ENCODE measurements around the gene MSRB3. TPM values are rescaled to one million over a fixed set of nuclear protein-coding genes. Genes with fewer than 3 reads are reported as not detected.

Gene MSRB3
- polyA plus RNA-seq, 1 donor (not counting 4 experiments of a cell fraction or from before 2014, with no cell fraction given) = 12.3 TPM

DNA sequence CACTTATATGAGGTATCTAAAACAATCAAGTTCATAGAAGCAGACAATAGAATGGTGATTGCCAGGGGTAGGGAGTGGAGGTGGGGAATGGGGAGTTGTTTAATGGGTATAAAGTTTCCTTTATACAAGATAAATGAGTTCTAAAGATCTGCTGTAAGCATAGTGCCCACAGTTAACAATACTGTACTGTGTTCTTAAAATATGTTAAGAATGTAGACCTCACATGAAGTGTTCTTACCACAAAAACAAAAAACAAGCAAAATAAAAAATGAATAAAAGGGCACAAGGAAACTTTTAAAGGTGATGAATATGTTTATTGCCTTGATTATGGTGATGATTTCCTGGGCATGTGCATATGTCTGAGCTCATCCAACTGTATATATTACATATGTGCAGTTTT is 211.8 kb downstream of the MSRB3 start:
- Histone ChIP-seq H3K9ac (ENCODE audit: control insufficient read depth, extremely low read depth, insufficient read depth, low read length) (no peak overlapping the region), H2AFZ (ENCODE audit: control insufficient read depth, low read length) (no peak overlapping the region), H3K79me2 (ENCODE audit: control insufficient read depth, insufficient read depth, low read length) (no peaks in the 10 kb centered on the region), H3K4me2 (ENCODE audit: control insufficient read depth, extremely low read depth, insufficient read depth, low read depth, low read length) (no peak overlapping the region), H3K36me3 (ENCODE audit: control insufficient read depth in 2 of 2, extremely low read depth in 1 of 2, insufficient read depth in 2 of 2, low read length in 2 of 2) (no peaks in the 10 kb centered on the region), H3K27me3 (ENCODE audit: control insufficient read depth, extremely low read depth, insufficient read depth, low read length) (no peaks in the 10 kb centered on the region), H3K9me3 (ENCODE audit: control insufficient read depth, low read depth, low read length) (no peaks in the 10 kb centered on the region), H3K4me3 (ENCODE audit: control insufficient read depth in 2 of 3, extremely low read depth in 1 of 3, insufficient read depth in 2 of 3, low read depth in 1 of 3, low read length in 3 of 3) (no peak overlapping the region), H4K20me1 (ENCODE audit: control insufficient read depth, extremely low read depth, insufficient read depth, low read length) (no peaks in the 10 kb centered on the region), H3K27ac (ENCODE audit: control insufficient read depth, insufficient read depth, low read length) (no peak overlapping the region), H3K4me1 (ENCODE audit: control insufficient read depth, extremely low read depth, insufficient read depth, low read length) (peaks cover 14% of the 10 kb centered on the region), H3K9me1 (ENCODE audit: control insufficient read depth, extremely low read depth, insufficient read depth, low read length) (no peaks in the 10 kb centered on the region)
- TF ChIP-seq, protein P1, sequence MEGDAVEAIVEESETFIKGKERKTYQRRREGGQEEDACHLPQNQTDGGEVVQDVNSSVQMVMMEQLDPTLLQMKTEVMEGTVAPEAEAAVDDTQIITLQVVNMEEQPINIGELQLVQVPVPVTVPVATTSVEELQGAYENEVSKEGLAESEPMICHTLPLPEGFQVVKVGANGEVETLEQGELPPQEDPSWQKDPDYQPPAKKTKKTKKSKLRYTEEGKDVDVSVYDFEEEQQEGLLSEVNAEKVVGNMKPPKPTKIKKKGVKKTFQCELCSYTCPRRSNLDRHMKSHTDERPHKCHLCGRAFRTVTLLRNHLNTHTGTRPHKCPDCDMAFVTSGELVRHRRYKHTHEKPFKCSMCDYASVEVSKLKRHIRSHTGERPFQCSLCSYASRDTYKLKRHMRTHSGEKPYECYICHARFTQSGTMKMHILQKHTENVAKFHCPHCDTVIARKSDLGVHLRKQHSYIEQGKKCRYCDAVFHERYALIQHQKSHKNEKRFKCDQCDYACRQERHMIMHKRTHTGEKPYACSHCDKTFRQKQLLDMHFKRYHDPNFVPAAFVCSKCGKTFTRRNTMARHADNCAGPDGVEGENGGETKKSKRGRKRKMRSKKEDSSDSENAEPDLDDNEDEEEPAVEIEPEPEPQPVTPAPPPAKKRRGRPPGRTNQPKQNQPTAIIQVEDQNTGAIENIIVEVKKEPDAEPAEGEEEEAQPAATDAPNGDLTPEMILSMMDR (optimal IDR thresholded peaks at IDR 0.05 in 1 of 3, IDR thresholded peaks at IDR 0.05 in 1 of 3, conservative IDR thresholded peaks at IDR 0.05 in 1 of 3; ENCODE audit: extremely low read depth in 1 of 3, insufficient read depth in 2 of 3, low read length in 3 of 3) = no peak
- no peak for TF ChIP-seq EZH2 (IDR thresholded peaks at IDR 0.05; ENCODE audit: low read length)
- no peak for FAIRE-seq
- dilution Hi-C loops (cut with MboI; ENCODE audit: extremely low pct_ligation_motif_present, low sequenced_read_pairs) = no loop called here
- no peak for DNase-seq (ENCODE audit: low read depth, low spot score)

DNA sequence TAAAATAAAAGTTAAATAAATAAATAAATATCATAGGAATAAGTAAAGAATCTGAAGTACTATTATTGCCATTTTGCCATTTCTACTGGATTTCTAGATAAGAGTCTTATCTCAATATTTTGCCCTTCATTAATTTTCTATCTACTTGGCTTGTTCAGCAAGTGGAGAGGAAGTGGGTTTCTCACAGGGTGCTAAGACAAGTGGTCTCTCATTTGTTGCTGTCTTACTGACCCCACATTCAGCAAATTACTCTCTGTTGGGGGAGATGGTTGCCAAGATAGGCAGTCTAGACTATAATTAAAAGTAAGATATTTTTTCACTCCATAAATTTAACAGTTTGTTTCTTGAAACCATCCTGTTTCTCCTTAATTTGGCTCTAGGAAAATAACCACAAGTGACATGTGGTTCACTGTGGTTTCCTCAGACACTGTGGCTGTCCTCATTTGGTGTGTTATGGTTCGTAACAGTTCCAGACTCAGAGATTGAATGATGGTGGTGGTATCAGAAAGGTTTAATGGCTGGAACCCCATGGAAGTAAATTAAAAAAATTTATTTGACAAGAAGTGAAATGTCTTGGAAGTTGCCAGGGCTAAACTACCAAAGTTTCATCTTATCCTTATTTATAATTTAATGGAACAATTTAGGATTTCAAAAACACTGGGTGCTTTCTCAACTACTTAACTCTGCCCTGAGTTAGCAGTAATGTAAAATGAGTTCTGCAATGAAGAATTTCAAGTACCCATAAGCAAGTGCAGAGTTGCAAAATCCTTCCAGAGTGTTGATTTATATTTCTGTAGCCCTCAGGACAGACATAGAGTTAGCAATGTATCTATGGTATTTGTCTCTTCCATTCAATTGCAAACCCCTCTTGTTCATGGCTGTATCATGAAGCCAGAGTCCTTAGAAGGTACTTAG is 214.8 kb downstream of the MSRB3 start:
- no peak for FAIRE-seq
- dilution Hi-C loops (cut with MboI; ENCODE audit: extremely low pct_ligation_motif_present, low sequenced_read_pairs) = no loop called here

More for the DNA sequence above, 214.8 kb downstream of the MSRB3 start:
- no peaks in the 10 kb centered on the region for H3K79me2 ChIP-seq (ENCODE audit: control insufficient read depth, insufficient read depth, low read length)
- no peaks in the 10 kb centered on the region for H4K20me1 ChIP-seq (ENCODE audit: control insufficient read depth, extremely low read depth, insufficient read depth, low read length)
- H3K4me1 ChIP-seq (ENCODE audit: control insufficient read depth, extremely low read depth, insufficient read depth, low read length) = peaks cover 16% of the 10 kb centered on the region
- no peak for TF ChIP-seq EZH2 (IDR thresholded peaks at IDR 0.05; ENCODE audit: low read length)
- TF ChIP-seq, protein P1 (optimal IDR thresholded peaks at IDR 0.05 in 1 of 3, IDR thresholded peaks at IDR 0.05 in 1 of 3, conservative IDR thresholded peaks at IDR 0.05 in 1 of 3; ENCODE audit: extremely low read depth in 1 of 3, insufficient read depth in 2 of 3, low read length in 3 of 3) = no peak
- H3K9me3 ChIP-seq (ENCODE audit: control insufficient read depth, low read depth, low read length) = no peaks in the 10 kb centered on the region
- H3K27me3 ChIP-seq (ENCODE audit: control insufficient read depth, extremely low read depth, insufficient read depth, low read length) = no peaks in the 10 kb centered on the region
- H3K27ac ChIP-seq (ENCODE audit: control insufficient read depth, insufficient read depth, low read length) = no peak overlapping the region
- no peak overlapping the region for H3K9ac ChIP-seq (ENCODE audit: control insufficient read depth, extremely low read depth, insufficient read depth, low read length)
- no peak overlapping the region for H3K4me3 ChIP-seq (ENCODE audit: control insufficient read depth in 2 of 3, extremely low read depth in 1 of 3, insufficient read depth in 2 of 3, low read depth in 1 of 3, low read length in 3 of 3)
- no peak overlapping the region for H3K4me2 ChIP-seq (ENCODE audit: control insufficient read depth, extremely low read depth, insufficient read depth, low read depth, low read length)
- H3K9me1 ChIP-seq (ENCODE audit: control insufficient read depth, extremely low read depth, insufficient read depth, low read length) = no peaks in the 10 kb centered on the region
- no peak for DNase-seq (ENCODE audit: low read depth, low spot score)
- H2AFZ ChIP-seq (ENCODE audit: control insufficient read depth, low read length) = no peak overlapping the region
- H3K36me3 ChIP-seq (ENCODE audit: control insufficient read depth in 2 of 2, extremely low read depth in 1 of 2, insufficient read depth in 2 of 2, low read length in 2 of 2) = no peaks in the 10 kb centered on the region
